Stimulated activated CD4-positive, alpha-beta T cell treated with anti-CD3 and anti-CD28 coated beads, Interleukin-4, amount 100 ng/mL, for 4 hours (primary cell): ENCODE measurements around the gene BRD7.

Experiments
- DNase-seq, 2 experiments: peaks; one replicate each; pipeline ENCODE4 v3.0.0-alpha.2; 2020

The BRD7 gene

DNA sequence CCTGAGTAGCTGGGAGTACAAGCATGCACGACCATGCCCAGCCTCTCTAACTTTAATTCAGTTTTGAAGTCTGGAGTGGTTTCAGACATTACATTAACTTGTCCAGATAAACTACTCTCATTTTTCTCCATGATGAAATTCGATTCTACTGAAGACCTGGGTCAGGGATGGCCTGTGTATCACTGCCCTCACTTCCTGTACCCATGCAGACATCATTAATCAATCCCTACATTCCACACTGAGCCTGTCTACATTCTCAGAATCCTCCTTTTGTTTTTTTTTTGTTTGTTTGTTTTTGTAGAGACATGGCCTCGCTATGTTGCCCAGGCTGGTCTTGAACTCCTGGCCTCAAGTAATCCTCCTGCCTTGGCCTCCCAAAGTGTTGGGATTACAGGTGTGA, 79.9 kb downstream of the BRD7 start:
- no peak for DNase-seq

DNA sequence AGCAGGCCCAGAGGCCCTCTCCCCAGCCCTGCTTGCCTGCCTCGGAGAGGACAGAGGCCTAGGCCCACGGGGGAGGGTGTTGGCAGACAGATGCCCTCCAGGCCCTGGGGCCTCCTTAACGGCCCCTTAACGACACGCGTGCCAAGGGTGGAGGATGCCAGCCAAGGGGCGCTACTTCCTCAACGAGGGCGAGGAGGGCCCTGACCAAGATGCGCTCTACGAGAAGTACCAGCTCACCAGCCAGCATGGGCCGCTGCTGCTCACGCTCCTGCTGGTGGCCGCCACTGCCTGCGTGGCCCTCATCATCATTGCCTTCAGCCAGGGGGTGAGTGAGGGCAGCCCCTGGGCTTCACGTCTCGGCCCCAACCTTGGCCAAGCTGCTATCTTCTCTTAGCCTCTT, 80.8 kb downstream of the BRD7 start:
- DNase-seq = no peak

DNA sequence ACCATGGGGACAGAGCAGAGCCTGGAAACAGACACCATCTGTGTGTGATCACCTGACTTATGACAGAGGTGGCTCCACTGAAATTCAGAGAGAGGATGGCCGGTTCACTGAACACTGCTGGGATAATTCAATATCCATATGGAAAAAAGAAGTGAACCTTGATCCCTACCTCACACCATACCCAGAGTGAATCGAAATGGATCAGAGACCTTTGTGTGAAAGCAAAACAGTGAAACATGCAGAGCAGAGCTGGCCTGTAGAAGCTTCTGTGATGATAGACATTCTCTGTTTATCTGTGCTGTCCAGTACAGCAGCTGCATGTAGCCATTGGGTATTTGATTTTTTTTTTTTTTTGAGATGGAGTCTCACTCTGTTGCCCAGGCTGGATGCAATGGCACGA, 82.1 kb downstream of the BRD7 start:
- DNase-seq = no peak

DNA sequence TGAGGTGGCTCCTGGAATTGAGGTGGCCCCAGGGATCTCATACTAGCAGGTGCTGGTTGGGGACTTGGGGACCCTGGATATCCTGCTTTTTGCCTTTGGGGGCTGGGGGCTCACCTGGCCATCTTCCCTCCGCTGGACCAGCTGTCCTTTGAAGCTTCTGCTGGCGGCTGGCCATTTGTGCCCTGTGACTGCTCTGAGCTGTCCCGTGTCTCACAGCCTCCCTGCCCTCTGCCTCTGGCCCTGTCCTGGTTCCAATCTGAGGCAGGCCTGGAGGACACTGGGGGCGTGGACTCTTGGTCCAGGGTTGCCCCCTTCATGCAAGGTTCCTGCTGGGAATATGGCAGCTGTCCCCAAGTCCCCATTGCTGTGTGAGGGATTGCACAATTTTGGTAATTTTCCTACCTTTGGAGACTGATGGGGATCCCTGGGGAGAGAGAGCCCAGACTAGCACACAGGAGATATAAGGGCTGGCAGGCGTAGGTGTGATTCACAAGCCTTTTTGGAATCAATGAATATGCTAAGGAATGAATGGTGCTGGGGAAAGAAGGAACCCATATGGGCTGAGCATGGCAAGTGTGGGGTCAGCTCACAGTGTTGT, 83.3 kb downstream of the BRD7 start:
- DNase-seq = no peak

DNA sequence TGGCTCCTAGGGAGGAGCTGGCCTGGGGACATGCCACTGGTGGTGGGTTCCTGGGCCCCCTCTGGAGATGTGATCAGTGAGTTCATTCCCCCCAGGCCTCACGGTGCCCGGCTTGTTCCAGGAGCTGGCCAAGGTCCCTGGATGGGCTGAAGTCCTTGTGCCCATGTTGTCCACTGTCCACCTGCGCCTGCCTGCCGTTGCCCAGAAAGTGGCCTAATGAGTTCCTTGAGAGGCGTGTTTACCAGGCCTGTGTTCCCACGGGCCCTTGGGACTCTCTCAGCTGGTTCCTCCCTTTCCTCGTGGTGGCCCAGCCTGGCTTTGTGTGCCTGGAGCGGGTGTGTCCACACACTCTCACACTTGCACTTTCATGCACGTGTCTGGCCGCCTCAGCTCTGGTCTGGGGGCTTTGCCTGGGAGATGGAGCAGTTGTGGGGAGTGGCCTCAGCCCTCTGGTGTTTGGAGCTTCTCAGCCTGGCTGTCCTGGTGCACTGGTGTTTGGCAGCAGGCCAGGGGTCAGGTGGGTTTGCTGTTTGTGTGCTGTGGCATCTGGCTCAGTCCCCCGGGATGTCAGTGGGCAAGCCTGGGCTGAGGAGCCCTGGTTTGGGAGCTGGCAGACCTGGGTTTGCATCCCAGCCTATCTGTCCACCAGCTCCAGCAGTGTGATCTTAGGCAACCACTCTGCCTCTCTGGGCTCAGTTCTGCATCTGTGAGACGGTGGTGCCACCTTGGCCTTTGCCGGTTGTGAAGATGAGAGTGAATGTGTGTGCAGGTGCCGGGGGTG, 84.5 kb downstream of the BRD7 start:
- no peak for DNase-seq

DNA sequence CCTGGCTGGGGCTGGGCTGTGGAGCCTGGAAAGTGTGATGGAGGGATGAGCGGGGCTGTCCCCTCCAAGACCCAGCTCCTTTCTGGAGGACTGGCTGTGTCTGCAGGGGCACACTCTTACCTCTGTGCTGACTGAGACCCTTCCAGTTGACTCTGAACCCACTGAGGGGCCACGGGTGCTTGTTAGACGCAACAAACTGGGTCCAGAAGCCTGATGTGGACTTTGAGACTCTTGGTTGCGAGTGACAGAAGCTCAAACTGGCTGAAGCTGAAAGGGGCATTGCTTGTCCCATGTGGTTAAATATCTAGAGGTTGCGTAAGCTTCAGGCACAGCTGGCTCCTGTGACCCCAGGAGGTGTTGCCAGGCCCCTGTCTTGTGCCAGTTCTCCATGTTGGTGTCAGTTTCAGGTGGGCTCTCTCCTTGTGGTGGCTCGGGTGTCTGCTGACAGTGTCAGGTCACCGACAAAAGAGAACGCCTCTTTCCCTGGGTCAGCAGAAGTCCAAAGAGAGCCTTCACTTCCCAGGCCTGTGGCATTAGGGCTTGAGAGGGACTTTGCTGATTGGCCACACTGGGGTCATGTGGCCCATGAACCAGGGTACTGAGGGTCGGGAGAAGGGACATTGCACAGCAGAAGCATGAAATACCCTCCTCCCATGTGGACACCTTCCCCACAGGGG, 85.7 kb downstream of the BRD7 start:
- no peak for DNase-seq

DNA sequence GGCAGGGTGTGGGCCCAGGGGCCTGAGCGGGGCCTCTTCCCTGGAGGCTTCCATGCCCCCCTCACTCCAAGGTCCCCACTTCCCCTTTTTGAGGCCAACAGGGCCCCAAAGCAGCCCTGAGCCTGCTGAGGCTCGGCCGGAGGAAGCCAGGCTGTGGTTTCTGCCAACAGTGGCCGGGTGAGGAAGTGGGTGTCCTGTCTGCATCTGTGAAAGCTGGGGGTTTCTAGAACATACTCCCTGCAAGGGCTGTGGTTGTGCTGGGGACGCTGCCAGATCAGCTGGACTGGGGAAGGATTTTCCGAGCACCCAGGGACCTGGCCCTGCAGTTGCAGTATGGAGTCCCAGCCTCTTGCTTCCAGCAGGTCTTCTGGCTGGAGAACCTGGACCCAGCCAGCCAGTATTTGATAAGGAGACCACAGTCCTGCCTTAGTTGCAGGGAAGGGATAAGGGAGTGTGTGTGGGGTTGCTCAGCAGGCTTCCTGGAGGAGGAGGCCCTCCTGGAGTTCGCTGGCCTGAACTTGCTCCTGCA, 86.7 kb downstream of the BRD7 start:
- peak in 1 of 2 experiments; percentile 42 for DNase-seq

DNA sequence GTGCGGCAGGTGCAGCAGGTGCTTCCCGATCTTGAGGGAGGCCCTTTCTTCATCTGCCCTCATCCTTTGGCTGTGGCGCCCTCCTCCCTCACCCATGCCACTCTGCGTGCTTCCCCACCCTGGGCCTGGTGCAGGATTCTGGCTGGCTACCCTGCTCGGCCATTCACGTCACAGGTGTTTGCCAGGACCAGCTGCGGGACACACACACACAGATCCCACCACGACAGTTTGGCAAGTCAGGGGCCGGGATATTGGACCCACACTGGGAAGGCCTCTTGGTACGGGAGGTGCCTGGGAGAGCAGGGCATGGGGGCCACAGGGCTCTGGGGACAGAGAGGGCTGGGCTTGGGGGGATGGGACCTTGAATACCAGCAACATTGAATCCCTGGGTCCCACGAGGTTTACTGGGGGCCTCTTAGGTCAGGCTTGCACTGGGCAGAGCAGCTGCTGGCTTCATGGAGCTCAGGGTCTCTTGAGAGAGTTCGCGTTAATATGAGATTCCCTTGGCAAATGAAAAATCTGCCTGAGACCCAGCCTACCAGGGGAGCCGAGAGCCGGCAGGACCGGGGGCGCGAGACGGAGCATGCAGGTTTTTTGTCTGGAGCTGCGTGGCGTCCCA, 87.3 kb downstream of the BRD7 start:
- DNase-seq = no peak

DNA sequence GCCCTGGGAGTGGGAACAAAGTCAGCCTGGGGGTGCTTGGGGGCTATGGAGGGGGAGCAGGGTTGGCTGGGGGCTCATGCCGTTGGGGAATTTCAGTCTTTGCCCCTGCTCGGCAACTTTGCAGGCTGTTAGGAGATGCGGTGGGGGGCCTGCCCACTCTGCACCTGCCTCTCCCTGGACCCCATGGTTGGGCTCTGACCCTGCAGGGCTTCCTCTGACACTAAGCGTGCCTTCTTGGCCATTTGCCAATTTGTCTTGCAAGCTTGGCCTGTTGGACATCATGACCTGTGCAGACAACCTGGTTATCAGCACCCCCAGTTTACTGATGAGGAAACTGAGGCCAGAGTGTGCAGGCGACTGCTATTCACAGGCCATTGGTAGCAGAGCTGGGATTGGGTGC, 87.9 kb downstream of the BRD7 start:
- no peak for DNase-seq

DNA sequence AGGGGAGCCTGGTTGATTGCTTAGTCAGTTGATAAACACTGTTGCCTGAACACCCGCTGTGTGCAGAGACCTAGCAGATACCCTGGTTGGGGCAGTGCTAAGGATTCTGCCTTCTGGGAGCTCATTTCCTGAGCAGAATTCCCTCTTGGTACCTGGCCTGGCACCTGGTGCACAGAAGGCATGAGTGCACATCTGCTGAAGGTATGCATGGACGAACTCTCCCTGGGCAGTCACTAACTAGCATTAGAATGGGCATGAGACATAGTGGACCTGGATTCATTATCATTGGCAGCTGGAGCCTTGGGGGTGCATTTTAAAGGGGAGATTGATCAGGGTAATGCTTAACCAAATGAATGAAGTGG, 89.3 kb downstream of the BRD7 start:
- DNase-seq = no peak

DNA sequence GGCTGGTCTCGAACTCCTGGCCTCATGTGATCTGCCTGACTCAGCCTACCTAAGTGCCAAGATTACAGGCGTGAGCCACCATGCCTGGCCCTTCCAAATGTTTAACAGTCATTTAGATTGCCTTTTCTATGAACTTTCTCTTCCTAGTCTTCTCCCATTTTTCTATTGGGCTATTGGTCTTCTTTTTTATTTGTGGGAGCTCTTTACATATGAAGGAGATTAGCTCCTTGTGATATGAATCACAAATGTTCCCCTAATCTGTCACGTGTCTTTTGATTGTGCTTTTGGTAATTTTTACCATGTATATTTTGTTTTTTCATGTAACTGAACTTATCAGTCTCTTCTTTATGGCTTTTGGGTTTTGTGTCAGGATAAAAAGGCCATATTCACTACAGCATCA, 90.5 kb downstream of the BRD7 start:
- no peak for DNase-seq

DNA sequence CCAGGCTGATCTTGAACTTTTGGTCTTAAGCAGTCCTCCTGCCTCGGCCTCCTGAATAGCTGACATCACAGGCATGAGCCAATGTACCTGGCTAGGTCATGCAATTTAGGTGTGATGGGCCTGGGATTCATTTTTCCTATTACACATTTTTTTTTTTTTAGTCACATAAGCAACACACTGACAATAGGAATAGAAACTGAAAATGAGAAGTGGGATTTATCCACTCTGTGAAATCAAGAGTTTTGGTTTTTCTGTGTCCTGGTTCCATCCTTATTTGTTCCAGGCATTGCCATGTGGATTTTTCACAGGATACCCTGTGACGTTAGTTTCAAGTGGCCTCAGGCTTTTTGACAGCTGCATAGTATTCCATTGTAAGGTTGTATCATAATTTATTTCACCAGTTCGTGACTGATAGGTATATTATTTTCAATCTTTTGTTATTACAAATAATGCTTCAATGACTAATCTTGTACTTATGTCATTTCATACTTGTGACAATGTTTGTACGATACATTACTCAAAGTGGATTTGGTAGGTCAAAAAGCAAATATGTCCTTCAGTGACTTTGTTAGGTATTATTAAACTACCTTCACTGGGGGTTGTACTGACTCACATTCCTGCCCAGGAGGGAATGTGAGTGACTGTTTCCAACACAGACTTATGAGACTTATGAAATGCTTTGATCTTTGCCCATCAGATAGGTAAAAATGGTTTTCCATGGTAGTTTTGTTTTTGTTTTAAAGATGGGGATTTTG, 91.8 kb downstream of the BRD7 start:
- peak in 1 of 2 experiments; percentile 32 for DNase-seq

DNA sequence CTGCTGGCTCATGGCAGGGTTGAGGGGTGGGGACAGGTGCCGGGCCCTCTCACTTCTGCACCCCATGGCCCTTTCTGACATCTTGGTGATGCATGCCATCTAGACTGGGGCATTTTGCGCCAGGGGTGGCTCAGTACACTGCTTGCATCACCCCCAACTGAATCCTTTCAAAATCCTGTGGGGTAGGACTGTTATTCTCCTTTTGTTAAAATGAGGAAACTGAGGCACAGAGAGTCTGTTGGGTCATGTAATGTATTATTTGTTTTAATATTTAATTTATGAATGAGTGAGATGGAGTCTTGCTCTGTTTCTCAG, 92.5 kb downstream of the BRD7 start:
- no peak for DNase-seq

DNA sequence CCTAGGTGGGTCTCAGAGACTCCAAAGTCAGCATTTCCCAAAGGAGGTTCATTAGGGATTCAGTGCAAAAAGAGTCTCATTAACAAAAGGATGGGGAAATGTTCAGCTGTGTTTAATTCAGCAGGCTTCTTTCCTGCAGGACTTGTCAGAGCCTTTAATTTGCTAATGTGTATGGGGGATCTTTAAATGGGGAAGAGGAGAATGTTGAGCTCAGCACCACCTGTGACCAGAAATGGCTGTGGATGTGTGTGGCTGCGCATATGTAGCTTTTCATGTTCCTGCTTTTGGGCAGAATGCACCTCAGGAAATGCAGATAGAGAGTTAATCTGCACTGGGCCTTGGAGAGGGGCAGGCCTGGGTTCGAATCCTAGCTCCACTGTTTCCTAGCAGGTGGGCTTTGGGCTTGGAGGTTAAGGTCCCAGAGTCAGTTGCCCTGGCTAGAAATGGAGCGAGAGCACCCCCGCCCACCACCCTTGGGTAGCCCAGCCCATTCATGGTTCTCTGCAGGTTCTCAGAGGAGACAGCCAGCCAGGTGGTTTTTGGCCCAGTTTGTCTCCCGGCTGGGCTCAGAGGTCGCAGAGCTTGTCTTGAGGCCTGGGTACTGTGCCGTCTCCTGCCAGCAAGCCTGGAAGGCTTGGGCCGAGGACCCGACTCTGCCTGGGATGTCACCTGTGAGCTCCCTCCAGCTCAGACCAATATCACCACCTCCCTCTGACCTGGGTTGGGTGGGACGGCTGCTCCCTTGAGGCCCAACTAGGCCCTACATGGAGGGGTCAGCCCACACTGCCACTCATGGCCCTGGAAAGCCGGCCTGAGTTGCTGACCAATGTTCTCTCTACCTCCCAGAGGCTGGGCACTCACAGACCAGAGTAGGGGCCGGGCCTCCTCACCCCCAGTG, 93.1 kb downstream of the BRD7 start:
- no peak for DNase-seq

DNA sequence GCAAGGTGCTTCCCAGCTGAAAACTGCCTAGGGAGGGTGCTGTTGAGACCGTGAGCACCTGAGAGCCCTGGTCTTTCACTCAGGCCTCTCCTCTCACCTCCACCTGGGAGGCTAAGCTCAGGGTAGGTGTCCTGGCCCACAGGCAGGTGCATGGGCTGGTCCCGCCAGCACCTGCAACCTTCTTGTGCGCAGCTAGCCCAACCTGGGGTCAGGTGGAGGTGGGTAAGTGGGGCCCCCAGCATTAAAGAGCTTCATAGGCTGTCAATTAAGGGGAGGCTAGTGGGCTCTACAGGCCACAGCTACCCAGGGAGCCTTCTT, 93.7 kb downstream of the BRD7 start:
- DNase-seq = no peak

DNA sequence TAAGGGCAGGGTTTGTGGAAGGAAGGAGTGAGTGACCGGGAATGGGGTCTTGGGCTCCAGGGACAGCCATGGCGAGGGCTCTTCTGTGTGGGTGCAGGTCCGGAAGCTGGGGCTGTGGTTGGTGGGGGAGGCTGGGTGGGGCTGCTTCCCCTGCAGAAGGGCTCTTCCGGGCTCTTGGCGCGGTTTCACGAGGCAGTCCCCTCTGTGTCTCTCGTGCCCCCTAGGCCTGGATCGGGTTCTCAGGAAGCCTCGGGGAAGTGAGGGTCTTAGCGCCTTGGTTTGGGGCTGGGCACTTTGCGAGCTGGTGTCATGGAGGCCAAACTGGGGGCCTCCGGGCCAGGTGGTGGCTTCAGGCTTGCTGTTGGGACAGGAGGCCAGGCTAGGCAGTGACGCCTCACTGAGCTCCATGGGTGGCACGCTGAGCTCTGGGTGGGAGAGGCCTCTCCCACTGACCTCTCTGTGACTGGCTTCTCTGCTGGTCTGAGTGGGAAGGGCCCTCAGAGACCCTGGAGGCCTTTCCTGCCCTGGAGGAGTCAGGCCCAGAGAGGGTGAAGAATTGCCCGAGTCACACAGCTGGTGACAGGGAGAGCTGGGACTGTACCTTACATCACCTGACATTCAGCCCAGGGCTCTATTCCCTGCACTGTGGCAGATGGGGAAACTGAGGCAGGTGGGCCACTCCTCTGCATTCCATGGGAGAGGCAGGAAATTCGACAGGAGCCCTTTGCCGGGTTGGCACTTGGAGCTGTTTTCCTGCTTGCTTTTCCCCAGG, 94.3 kb downstream of the BRD7 start:
- DNase-seq = peak; percentile 37 to 43

DNA sequence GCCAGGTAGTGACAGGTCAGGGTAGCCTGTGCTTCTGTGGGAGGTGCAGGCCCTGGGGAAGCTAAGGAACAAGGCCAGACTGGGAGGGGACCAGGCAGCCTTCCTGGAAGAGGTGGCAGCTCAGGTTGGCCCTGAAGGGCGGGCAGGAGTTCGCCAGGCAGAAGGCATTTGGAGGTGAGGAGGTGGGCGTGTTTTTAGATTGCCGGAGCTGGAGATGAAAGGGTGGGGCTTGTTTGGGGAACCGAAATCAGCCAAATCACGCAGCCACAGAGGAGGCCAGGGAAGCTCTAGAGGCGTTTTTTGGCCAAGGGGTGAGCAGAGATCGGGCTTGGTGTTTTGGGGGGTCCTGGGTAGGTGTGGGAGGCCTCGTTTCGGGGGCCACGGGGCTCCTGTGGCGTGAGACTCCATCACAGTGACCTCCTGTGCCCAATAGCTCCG, 94.9 kb downstream of the BRD7 start:
- DNase-seq = peak; percentile 36 to 38

DNA sequence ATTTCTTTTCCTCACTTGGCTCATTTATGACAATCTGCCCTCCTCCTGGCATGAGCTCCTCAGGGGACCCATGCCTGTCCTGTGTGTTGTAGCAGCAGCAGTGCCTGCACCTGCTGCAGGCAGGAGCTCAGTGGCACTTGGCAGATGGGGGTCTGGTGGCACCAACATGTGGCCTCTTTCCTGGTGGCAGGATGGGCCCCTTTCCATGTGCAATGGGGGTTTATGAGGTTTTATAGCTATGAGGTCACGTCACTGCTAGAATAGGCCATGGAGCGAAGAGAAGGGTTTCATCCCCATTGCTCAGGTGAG, 95.5 kb downstream of the BRD7 start:
- DNase-seq = no peak

DNA sequence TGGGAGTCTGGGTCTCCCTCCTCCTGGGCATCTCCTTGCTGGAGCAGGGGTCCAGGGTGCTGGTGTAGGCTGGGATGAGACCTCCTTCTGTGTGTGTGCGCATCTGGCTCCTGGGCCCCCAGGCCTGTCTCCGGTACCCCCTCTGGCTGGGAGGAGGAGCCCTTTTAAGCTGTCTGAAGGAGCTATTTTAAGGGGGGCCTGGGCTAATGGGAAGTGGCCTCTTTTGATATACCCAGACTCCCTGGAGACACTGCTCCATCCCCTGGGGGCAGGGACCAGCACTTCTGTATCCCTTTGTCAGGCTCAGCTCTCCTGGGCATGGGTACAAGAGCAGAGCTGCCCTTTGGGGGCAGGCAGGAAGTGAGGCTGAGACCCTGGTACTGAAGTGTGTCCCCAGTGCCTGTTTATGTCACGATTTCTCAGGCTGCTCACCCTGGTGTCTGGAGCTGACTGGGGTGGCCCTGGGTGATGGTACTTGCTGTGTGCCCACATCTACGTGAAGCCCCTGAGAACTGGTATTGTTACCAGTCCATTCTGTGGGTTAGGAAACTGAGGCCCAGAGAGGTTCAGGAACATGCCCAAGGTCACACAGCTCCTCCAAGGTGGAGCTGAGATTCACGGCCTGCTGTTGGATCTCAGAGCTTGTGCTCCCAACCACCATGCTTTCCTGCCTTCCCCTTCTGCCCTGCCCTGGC, 96.0 kb downstream of the BRD7 start:
- no peak for DNase-seq

DNA sequence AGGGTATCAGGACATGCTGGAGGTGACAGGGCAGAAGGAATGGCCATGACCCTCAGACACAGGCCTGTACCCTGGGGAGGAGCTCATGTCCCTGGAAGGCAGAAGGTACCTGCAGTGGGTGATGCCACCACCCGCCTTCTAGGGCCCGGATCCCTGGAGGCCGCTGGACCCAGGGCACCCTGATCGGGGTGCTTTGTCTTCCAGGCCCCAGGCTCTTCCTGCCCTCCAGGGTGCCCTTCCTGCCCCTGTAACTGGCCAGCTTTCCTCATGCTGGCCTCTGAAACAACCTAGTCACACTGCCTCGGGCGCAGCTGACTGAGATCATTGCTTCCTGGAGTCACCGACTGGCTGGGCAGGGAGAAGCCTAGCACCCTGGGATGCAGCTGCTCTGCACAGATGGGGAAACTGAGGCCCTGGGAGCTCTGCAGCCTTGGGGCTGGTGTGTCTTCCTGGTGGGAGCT, 96.6 kb downstream of the BRD7 start:
- DNase-seq = no peak
